Effector CD4-positive, alpha-beta T cell (primary cell): ENCODE results near the gene GK.
"Not testable (repeated sequence)": the region's sequence is repeated elsewhere in the genome, so short reads cannot be mapped to it uniquely, and the experiment has no call there.

Experiments used
- DNase-seq: peaks from one replicate; pipeline ENCODE4 v3.0.0-alpha.2; 2020

GK gene

DNA sequence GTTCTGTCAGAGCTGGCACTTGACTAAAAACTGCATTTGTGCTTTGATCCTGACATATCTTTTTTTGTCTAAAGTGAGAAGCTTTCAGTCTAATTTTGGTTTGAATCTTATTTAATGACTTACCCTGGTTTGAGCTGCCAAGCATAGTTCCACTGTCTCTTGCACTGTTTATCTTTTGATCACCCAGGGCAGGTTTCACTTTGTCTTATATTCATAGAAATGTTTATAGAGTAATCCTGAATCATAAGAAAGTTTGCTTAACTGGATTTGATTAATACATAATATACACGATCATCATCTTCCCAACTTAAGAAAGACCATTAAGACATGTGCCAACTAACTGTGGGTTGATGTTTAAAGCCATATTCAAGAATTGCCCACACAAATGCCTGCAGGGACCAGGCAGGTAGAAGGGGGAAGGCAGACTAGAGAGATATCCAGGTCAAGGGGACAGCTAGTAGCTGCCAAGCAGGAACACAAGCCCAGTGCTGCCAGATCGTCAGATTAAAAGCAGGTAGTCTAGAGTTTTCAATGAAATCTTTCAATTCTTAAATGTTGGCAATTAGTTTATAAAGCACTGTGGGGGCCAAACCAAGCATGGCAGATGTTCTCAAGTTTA lies 1.9 kb downstream of the GK start:
- DNase-seq = no peak

DNA sequence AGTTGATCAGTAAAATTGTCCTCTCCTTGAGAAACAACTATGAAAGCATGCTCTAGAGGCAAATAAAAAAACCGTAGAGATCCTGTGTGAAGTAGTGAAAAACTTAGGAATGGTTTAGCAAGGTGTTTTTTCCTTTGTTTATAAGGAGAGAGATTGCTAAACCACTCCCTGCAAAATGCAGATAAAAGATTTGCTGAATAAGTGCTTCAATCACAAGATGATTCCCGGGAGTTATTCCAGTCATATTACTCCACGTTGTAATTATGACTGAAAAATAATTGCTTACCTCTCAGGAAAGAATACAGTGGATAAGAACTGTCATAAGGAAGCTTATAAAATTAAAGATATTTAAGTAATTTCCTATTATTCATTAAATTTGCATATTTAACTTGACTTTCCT lies 2.8 kb downstream of the GK start:
- no peak for DNase-seq

DNA sequence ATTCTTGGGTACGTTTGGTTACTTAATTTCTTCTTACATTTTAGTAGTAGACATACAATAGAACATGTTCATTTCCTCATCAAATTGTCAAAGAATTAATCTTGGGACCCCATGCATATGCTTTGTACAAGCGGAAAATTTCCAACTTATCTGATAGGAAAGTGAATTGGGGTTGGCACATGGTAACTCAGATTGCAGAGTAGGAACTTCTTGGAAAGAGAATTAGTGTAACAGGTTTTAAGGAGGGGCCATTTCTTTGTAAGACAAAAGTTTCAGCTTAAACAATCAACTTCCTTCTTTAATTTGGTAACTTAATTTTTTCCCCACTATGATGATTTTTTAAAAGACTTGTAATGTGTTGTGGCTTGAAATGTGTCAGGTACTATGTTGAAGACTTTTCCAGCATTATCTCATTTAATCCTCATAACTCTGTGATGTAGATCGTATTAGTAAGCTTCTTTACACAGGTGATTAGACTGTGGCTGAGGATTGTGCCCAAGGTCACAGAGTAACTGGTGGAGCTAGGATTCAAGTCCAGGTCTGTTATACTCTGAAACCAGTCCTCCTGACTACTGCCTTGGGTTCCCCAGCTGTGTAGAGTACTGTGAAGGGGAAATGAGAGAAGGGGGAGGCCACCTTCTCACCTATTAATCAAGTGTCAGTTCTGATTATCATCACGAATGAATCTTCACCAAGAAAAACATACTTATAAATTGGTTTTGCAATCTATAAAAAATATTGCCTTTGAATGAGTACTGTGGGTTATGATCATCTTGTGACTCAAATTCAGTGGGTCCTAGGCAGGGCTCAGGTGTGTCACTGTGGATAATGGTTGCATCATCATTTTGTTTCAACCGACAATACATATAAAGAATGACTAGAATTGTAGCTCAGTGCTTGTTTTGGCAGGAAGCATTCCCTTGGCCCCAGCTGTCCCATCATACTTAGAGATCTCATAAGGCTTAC lies 4.3 kb downstream of the GK start:
- no peak for DNase-seq

DNA sequence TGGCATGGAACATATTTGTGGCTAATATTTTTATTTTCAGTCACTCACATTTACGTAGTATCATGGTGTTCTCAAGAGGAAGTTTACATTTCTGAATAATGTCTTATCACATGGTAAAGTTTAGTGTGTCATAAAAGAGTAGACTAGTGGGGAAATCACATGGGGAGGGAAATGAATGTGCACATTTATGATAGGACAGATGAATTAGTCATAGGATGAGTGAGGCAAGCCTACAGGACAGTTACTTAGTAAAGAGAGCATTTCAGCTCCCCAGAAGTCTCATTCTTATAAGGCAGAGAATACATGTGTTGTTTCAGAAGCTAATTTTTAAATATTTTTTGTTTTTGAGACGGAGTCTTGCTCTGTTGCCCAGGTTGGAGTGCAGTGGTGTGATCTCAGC lies 6.2 kb downstream of the GK start:
- DNase-seq = no peak

DNA sequence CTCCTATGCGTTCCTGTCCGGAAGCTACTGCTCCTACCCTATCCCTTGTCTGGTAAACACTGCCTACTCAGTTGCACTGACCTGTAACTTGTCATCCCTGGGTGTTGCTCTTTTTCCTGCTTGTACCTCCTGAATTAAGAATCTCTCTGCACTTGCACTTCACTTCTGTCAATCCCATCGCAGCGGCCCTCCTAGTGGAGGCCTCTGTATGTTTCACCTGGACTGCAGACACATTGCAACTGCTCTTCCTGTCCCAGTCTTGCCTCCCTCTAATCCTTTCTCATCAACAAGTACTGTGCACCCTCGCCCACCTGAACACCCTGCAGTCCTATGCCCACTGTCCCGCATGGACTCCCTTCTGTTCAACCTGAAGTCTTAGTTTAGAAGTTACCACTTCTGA lies 8.0 kb downstream of the GK start:
- DNase-seq = no peak

DNA sequence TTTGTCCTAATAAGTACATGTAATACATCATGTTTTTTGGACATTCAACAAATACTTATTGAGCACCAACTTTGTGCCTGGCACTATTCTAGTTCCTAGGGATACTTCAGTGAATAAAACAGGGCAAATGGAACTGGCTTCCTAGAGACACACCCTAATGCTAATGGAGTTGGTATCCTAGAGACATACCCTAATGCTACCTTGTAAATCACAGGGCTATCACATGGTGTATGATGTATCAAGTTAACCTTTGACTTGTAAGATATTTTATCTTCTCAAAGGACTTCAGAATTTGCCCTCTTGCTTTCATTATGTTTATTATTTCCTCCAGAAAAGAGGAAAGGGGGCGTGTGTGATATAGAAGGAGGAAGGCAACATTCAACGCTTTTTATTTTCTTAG lies 10.1 kb downstream of the GK start:
- DNase-seq = no peak

DNA sequence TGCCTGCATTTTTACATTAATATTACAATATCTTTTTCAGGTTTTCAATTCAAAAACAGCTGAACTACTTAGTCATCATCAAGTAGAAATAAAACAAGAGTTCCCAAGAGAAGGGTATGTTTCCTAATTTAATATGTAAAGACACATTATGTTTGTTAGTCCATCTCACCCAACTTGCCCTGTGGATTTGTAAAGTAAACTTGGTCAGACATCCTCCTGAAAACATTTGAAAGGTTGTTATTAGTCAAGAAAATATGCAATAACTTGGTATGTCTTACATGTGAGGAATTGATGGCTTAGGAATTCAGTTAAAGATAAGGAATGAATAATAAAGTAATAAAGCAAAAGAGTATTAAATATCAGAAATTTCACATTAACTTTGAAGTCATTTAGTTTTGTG lies 12.2 kb downstream of the GK start:
- no peak for DNase-seq

DNA sequence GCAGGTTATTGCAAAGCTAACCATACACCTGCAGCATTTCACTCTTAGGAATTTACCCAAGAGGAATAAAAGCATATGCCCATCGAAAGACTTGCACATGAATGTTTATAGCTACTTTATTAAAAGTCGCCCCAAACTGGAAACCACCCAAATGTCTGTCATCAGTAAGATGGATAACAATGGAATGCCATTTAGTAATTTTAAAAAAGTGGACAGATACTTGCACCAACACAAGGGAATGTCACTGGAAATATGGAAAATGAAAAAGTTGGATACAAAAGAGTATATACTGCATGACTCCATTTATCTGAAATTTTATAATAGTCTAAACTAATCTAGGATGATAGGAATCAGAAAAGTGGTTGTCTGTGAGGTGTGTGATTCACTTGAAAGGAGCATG lies 12.9 kb downstream of the GK start:
- DNase-seq = no peak

DNA sequence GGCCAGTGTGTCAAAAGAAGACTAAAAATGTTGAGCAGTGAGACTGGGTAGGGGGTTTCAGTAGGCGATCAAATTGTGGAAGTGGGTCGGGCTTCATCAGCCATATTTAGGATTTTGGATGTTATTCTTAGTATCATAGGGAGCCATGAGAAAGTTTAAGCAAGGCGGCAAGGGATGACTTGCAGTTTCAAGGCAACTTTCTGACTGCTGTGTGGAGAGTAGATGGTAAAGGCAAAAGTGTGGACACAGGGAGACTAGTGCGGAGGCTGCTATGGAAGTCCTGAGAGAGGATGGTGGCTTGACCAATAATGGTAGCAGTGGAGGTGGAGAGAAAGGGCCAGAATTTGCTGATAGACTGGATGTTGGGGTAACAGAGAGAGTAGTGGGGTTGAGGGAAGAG lies 15.4 kb downstream of the GK start:
- no peak for DNase-seq

DNA sequence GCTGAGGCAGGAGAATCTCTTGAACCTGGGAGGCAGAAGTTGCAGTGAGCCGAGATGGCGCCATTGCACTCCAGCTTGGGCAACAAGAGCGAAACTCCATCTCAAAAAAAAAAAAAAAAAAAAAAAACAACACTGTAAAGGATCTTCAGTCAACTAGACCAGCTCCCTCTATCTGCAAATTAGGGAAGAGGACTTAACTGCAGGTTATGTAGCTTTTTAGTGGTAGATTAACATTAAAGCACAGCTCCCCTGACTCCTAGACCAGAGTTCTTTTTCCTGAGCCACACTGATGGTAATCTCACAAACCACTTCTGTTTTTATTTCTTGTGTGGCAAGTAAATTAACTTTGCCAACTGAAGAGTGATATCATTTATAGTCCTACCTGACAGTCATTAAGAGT lies 18.0 kb downstream of the GK start:
- not testable (repeated sequence) for DNase-seq

DNA sequence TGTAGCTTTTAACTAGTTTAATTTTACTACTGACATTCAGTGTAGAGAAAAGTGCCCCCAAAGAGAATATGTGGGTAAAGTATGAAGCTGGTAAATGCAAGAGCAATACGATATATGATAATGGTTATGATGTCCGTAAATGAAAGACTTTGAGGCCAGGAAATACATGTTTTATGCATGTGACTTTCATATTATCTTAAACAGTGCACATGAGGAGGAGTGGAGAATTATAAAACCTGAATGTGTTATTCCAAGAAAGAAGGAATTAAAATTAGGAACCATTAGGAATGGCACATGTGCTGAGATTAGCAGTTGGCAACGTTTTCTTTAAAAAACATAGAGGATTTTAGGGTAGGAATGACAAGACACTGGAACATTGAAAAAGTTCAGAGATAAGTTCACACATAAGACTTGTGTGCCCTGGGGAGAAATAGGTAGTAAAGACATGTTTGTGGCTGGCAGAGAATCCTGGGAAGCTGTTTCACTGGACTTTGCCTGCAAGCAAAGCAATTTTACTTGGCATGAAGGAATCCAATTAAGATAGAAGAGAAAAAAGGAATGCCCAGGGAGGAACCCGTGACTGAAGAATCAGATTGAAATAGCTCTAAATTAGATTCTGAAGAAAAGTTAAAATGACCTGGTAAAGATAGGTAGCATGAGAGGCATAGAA lies 20.0 kb downstream of the GK start:
- no peak for DNase-seq

DNA sequence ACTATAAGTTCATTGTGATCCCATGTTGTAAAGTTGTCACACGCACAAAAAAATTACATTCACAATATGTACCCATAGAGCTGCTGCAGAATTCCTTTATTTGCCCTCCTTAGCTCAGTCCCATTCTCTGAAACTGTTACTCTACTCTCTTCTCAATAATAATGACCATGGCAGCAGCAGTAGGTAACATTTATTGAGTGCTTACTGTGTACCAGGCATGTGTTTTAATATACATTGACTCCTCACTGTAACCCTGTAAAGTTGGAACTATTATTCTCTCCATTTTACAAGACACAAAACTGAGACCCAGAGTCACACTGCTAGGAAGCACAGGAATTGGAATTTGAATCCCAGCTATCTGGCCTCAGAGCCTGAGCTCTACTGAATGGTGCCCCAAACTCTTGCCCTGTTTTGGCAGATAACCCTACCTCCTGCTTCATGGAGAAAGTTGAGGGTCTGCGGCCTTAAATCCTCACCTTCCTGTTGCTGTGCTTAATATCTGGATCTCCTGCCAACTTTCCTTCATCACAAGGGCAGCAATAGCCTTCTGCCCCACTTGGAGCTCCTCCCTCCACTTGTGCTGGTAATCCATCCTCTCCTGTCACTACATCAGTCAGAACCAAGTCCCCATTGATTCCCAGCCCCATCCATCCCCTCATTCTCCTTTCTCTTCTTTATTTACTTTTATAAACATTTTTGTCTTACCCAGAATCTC lies 20.8 kb downstream of the GK start:
- no peak for DNase-seq

DNA sequence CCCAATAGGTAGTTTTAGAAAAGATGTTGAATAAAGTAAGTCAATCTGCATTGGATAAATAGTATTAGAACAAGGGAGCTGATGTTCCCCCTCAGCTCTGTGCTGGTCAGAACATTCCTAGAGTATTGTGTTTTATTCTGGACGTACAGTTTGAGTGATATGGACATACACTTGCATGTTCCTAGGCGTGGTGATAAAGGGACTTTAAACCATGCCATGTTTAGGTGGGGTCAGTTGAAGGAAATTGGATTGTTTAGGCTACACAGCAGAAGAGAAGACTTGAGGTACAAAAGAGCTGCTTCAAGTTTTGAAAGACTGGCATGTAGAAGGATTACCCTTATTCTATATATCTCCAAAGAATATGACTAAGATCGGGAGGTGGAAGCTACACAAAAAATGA lies 21.6 kb downstream of the GK start:
- no peak for DNase-seq

DNA sequence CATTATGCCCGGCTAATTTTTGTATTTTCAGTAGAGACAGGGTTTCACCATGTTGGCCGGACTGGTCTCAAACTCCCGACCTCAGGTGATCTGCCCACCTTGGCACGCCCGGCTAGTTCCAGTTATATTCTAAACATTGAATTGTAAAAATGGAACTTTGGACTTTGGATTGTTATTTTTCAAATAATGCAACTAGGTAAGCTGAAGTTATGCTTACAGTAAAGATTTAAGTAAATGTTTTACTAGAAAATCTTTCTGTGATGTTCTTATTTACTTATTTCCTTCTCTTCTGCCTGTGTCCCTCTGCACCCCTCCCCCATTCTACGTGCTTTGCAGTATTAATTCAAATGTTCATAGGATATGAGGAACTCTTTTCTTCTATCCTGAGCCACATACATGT lies 26.1 kb downstream of the GK start:
- no peak for DNase-seq

DNA sequence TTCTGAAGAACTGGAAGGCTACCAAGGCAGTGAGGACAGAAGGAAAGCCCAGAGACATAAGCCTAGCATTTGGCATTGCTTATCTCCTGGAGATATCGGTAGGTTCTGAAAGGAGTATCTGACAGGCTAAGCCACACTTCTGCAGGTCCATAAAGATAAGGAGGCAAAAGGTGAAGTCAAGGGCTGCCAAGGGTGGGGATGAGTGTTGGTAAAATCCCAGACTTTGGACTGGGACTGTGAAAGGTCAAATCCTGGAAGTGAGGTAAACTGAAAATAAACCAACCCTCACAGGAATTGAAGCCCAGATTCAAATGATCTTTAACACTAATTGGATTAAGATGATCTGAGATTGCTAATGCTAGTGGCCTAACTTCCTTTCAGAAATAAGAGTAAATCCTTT lies 27.4 kb downstream of the GK start:
- no peak for DNase-seq

DNA sequence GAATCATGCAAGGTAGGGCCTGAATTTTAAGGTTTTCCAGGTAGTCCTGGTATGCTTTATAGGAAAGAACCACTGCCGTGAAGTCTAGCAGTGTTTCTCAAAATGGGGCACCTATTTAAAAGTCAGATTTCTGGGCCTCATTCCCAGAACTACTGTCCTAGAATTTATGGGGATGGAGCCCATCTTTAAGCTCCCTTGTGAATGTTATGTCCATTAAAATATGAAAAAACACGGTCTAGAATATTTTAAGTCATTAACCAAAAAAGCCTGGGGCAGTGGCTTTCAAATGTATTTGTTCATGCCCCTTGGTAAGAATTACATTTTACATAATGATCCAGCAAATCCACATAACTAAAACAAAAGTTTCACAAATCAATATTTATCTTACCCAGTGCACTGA lies 35.4 kb downstream of the GK start:
- DNase-seq = no peak

DNA sequence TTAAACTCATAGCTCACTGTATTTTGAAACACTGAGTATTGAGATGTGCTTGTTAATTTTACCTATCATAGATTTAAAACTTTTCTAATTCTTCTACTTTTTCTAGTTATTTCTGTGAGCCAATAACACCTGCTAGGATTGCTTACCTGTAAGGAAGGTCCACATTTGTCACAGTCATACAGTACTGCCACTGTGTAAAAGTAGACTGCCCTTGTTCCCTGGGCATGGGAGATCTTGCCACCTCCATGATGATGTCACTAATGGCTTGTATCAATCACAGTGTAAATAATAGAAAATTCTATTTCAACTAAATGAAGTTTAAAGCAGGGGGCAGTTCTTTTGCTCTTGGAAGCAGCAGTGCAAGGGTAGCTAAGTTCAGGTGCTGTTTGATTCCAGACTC lies 35.9 kb downstream of the GK start:
- DNase-seq = no peak

DNA sequence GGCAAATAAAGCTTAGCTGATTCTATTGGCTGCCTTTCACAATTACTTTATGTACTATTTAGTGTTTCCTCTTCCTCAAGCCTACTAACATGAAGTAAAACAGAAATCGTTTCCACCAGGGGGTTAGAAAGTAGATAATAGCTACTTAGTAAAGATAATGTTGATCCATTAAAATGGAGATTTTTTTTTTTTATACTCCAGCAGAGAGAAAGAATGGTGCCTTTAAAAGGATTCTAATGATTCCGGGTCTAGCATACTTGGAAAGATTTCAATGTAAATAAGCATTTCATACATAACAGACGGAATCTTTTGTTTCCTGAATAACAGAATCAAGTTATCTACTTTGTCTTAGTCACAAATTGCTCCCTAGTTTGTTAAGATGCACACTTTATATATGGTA lies 37.1 kb downstream of the GK start:
- no peak for DNase-seq

DNA sequence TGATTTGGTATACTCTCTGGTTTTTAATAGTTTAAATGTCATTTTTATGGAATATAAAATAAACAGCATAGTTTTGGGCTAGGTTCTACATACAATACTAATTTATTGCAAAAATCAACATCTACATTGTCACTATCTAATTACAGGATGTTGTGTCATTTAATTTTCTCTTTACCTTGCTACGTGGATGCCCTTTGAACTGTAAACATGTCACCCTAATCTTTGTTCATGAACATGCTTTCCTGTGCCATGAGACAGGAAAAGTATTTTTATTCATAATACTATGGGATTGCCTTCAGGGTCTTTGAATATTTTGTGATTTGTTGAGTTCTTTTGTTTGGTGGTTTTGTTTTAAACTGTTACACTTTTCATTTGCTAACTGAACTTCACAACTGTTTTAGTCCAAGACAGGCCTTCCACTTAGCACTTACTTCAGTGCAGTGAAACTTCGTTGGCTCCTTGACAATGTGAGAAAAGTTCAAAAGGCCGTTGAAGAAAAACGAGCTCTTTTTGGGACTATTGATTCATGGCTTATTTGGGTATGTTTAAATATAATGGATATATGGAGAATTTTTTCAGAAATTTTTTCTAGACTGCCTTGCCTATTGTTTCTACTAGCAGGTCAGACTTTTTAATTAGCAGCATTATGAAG lies 40.9 kb downstream of the GK start:
- DNase-seq = no peak

DNA sequence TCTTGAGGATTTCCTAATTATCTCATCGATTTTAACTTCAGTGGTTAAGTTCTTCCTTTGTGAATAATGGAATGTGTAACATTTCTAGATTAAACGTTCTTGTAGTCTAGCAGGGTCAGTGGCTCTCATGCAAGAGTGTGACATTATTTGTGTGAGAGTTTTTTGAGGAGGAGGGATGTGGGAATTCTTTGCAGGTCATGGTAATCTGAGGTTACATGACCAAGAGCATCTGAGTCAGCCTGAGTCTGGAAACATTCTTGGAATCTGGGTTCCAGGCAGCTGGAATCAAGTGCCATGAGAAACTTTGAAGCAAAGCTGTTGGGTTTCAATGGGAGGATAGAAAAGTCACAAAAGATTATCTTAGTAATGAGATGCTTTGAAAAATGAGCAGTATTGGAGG lies 49.5 kb downstream of the GK start:
- DNase-seq = no peak

DNA sequence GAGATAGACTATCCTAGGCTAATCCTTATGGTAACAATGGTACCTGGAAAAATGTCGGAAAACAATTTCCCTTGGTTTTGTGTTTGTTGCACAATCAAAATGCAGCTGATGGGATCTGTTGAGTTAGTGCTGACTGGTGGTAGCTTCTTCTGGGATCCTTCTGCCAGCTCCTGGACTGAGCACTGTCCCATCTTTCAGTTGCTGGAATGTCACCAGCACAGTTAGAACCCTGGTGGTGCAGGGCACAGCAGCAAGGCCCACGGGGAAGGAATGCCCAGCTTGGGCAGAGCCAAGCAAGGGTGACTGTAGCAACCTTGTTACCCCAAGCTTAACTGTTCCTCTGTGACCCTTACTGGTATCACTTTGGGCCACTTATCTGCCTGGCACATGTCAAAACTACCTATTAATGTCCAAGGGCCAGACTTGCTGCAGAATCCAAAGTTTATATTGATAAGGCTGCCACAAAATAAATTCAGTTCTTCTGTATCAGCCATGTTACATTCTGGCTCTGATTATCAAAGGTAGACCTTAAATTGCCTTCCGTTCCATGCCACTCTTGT lies 53.1 kb downstream of the GK start:
- DNase-seq = no peak

DNA sequence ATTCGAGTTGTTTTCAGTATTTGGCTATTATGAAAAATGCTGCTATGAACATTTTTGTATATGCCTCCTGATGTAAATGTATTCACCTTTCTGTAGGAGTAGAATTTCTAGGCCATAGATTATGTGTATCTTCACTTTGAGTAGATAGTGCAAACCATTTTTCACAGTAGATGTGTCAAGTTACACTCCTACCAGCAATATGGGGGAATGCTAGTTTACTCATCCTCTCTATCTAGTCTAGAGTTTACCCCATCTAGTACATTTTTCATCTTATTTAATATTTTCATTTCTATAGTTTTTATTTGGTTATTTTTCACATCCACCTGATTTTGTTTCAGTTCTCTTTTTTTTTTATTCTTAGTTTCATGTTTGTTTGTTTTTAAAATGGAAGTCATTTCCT lies 59.0 kb downstream of the GK start:
- no peak for DNase-seq
